Peyer's patch (tissue), 4 donors: ENCODE results near the gene SHCBP1L.

Experiments used
- CTCF ChIP-seq, 6 experiments: fragments of 450-650 bp in 4 of 6; fragments of 200-600 bp in 2 of 6; sonication (generic) in 1 of 6; IDR thresholded peaks; one replicate each; pipeline ENCODE4 v1.5.1; 2017 to 2019; ENCODE audit warnings: antibody characterized with exemption in 6 of 6, mild to moderate bottlenecking in 3 of 6, moderate library complexity in 1 of 6
- POLR2A ChIP-seq, 2 donors: fragments of 450-650 bp; IDR thresholded peaks; one replicate each; pipeline ENCODE4 v1.5.1; 2017; ENCODE audit warnings: antibody characterized with exemption in 2 of 2, mild to moderate bottlenecking in 2 of 2, moderate library complexity in 2 of 2

- no peak for TF ChIP-seq CTCF (IDR thresholded peaks at IDR 0.05)
- no peak for TF ChIP-seq POLR2A (IDR thresholded peaks at IDR 0.05)
Measured at GRCh38 chr1:182890927-182891610, 61.9 kb downstream of the SHCBP1L start.
